Transverse colon (tissue), 4 donors: Measurements from ENCODE around the gene PGAP6.

Source experiments
- CTCF ChIP-seq, 5 experiments: fragments of 200-600 bp in 3 of 5; fragments of 450-650 bp in 2 of 5; sonication (generic) in 3 of 5; IDR thresholded peaks; 1 replicate in 2 of 5; 2 replicates in 3 of 5; pipeline ENCODE4 v1.5.1; 2016 to 2017; ENCODE audit warnings: antibody characterized with exemption in 5 of 5, inconsistent platforms in 3 of 5, mild to moderate bottlenecking in 2 of 5, moderate library complexity in 1 of 5
- EP300 ChIP-seq: sonication (generic); formaldehyde crosslinking; IDR thresholded peaks from one replicate; pipeline ENCODE4 v1.6.1; 2017; ENCODE audit warnings: antibody characterized with exemption, low read depth
- POLR2A ChIP-seq: fragments of 450-650 bp; IDR thresholded peaks from one replicate; pipeline ENCODE4 v1.6.1; 2016; ENCODE audit warnings: antibody characterized with exemption, mild to moderate bottlenecking, moderate library complexity
- POLR2AphosphoS5 ChIP-seq, 3 donors: sonication (generic); formaldehyde crosslinking; IDR thresholded peaks; one replicate each; pipeline ENCODE4 v1.6.1; 2016; ENCODE audit warnings: antibody characterized with exemption in 3 of 3

GRCh38 chr16:427250-427649 lies 45.5 kb upstream of the PGAP6 start:
- TF ChIP-seq CTCF (IDR thresholded peaks at IDR 0.05), result no peak
- TF ChIP-seq POLR2AphosphoS5 (IDR thresholded peaks at IDR 0.05), result no peak
- TF ChIP-seq POLR2A, result no peak
- TF ChIP-seq EP300, result no peak
